PC-3 (cell line): Measurements from ENCODE around the gene ONECUT1. TPM values are rescaled to one million over a fixed set of nuclear protein-coding genes. Genes with fewer than 3 reads are reported as not detected.

Source experiments
- ATAC-seq: fragments of 200-7000 bp; cut with Tn5 transposase; 2 replicates; pipeline ENCODE4 v1.9.1; 2020; ENCODE audit warnings: mild to moderate bottlenecking, moderate library complexity
- BruUV-seq: library from RNA; stranded (reverse); fragments of 400-500 nt; replicated peaks from 2 replicates; lab custom pipeline; 2021; lab: Mats Ljungman, UMichigan
- CTCF ChIA-PET: fragments of 300-600 bp; sonication (Branson Sonifier 250); formaldehyde crosslinking; loops from one replicate; lab custom pipeline; 2022; ENCODE audit warnings: antibody characterized with exemption; lab: Charles Lee
- POLR2A ChIA-PET: fragments of 300-600 bp; sonication (Branson Sonifier 250); formaldehyde crosslinking; loops from one replicate; lab custom pipeline; 2022; ENCODE audit warnings: antibody characterized with exemption; ENCODE audit not compliant: unreplicated experiment; lab: Charles Lee
- DNase-seq: peaks from one replicate; pipeline ENCODE4 v3.0.0-alpha.2; 2015
- H2AFZ ChIP-seq: fragments of 300-600 bp; sonication (generic); 2 replicates; pipeline ENCODE4 v1.6.0; 2016; ENCODE audit warnings: antibody characterized with exemption, low read length
- H3F3A ChIP-seq: fragments of 300-600 bp; sonication (generic); one replicate; pipeline ENCODE4 v1.6.0; 2017; ENCODE audit warnings: antibody characterized with exemption, low read length, control low read depth, mild to moderate bottlenecking; ENCODE audit not compliant: unreplicated experiment
- H3K27ac ChIP-seq: fragments of 300-600 bp; sonication (generic); 2 replicates; pipeline ENCODE4 v1.5.1; 2016; ENCODE audit warnings: mild to moderate bottlenecking, low read length
- H3K27me3 ChIP-seq: fragments of 300-600 bp; sonication (generic); 2 replicates; pipeline ENCODE4 v1.6.1; 2016; ENCODE audit warnings: low read length, mixed read lengths
- H3K36me3 ChIP-seq: fragments of 300-600 bp; sonication (generic); 2 replicates; pipeline ENCODE4 v1.6.1; 2016; ENCODE audit warnings: low read depth, mixed run types, low read length, mixed read lengths
- H3K4me1 ChIP-seq: fragments of 300-600 bp; sonication (generic); 2 replicates; pipeline ENCODE4 v1.5.1; 2016; ENCODE audit warnings: low read length; ENCODE audit not compliant: insufficient read depth
- H3K4me2 ChIP-seq: fragments of 300-600 bp; sonication (generic); 2 replicates; pipeline ENCODE4 v1.6.0; 2016; ENCODE audit warnings: low read length
- H3K4me3 ChIP-seq: fragments of 300-600 bp; sonication (generic); 2 replicates; pipeline ENCODE4 v1.5.1; 2016; ENCODE audit warnings: mild to moderate bottlenecking, low read length, mixed read lengths
- H3K79me2 ChIP-seq: fragments of 300-600 bp; sonication (generic); 2 replicates; pipeline ENCODE4 v1.6.1; 2017; ENCODE audit warnings: low read length, mixed read lengths
- H3K9ac ChIP-seq: fragments of 300-600 bp; sonication (generic); 2 replicates; pipeline ENCODE4 v1.6.0; 2016; ENCODE audit warnings: mild to moderate bottlenecking, low read length
- H3K9me2 ChIP-seq: fragments of 300-600 bp; sonication (generic); replicated peaks from 2 replicates; pipeline ENCODE4 v1.6.1; 2016; ENCODE audit warnings: mixed run types, low read length, mixed read lengths
- H3K9me3 ChIP-seq: fragments of 300-600 bp; sonication (generic); 2 replicates; pipeline ENCODE4 v1.6.1; 2016; ENCODE audit warnings: low read length, mixed read lengths
- H4K20me1 ChIP-seq: fragments of 300-600 bp; sonication (generic); 2 replicates; pipeline ENCODE4 v1.6.1; 2016; ENCODE audit warnings: low read length, mixed read lengths
- CTCF ChIP-seq: fragments of 300-600 bp; sonication (generic); conservative IDR thresholded peaks from 2 replicates; pipeline ENCODE4 v1.5.1; 2017; ENCODE audit warnings: antibody characterized with exemption, low read depth, mild to moderate bottlenecking, low read length
- EZH2 ChIP-seq: fragments of 300-600 bp; sonication (generic); IDR thresholded peaks from one replicate; pipeline ENCODE4 v1.6.1; 2017; ENCODE audit warnings: antibody characterized with exemption, mild to moderate bottlenecking, low read length; ENCODE audit not compliant: unreplicated experiment
- EZH2phosphoT487 ChIP-seq: fragments of 300-600 bp; sonication (generic); IDR thresholded peaks from 2 replicates; pipeline ENCODE4 v1.6.1; 2018; ENCODE audit warnings: mild to moderate bottlenecking, antibody characterized with exemption, low read length, borderline replicate concordance
- intact Hi-C: fragments of 100-400 bp; cut with micrococcal nuclease; formaldehyde crosslinking; loops from 2 replicates; pipeline ENCODE4 v1.9.0; 2023
- total RNA-seq: library from RNA; depleted of rRNA; stranded (reverse); fragments of >200 nt; gene quantifications from 2 replicates; pipeline ENCODE4 v1.2.3, GENCODE V29; 2014

ONECUT1 gene
- total RNA-seq, 1 experiment from 2014 or later = not detected

- H3K27me3 ChIP-seq = peaks cover 30% of the 10 kb centered on the region
- H3K9me3 ChIP-seq = no peaks in the 10 kb centered on the region
- no peaks in the 10 kb centered on the region for H3K79me2 ChIP-seq
- H3F3A ChIP-seq = no peaks in the 10 kb centered on the region
- no peaks in the 10 kb centered on the region for H3K4me1 ChIP-seq
- no peaks in the 10 kb centered on the region for H4K20me1 ChIP-seq
- POLR2A ChIA-PET = no interaction called here
- TF ChIP-seq EZH2 (no peak), CTCF (no peak), EZH2phosphoT487 (no peak)
- H3K9me2 ChIP-seq = no peaks in the 10 kb centered on the region
- no peak overlapping the region for H3K4me2 ChIP-seq
- ATAC-seq = no peak
- intact Hi-C loops = no loop called here
- H3K4me3 ChIP-seq = no peak overlapping the region
- DNase-seq = no peak
- CTCF ChIA-PET = no interaction called here
- no peak overlapping the region for H3K27ac ChIP-seq
- no peak overlapping the region for H2AFZ ChIP-seq
- no TSS peak for BruUV-seq
- H3K9ac ChIP-seq = no peak overlapping the region
- H3K36me3 ChIP-seq = no peaks in the 10 kb centered on the region
Measured at GRCh38 chr15:52749258-52749657, 40.9 kb downstream of the ONECUT1 start.

- Histone ChIP-seq H3K4me3 (no peak overlapping the region), H3K4me1 (no peaks in the 10 kb centered on the region), H3K9ac (no peak overlapping the region), H3K9me3 (no peaks in the 10 kb centered on the region), H3K27ac (no peak overlapping the region), H2AFZ (no peak overlapping the region), H3K36me3 (no peaks in the 10 kb centered on the region), H4K20me1 (no peaks in the 10 kb centered on the region), H3K27me3 (peaks cover 17% of the 10 kb centered on the region), H3K79me2 (no peaks in the 10 kb centered on the region), H3F3A (no peaks in the 10 kb centered on the region), H3K9me2 (no peaks in the 10 kb centered on the region), H3K4me2 (no peak overlapping the region)
- POLR2A ChIA-PET = no interaction called here
- intact Hi-C loops = no loop called here
- DNase-seq (no peak), ATAC-seq (no peak)
- BruUV-seq = no TSS peak
- TF ChIP-seq CTCF (no peak), EZH2phosphoT487 (no peak), EZH2 (no peak)
- CTCF ChIA-PET = no interaction called here
Measured at GRCh38 chr15:52746162-52746757, 43.9 kb downstream of the ONECUT1 start.

- Histone ChIP-seq H2AFZ (no peak overlapping the region), H3K4me2 (no peak overlapping the region), H3K27ac (no peak overlapping the region), H3F3A (no peaks in the 10 kb centered on the region), H4K20me1 (no peaks in the 10 kb centered on the region), H3K9me2 (no peaks in the 10 kb centered on the region), H3K36me3 (no peaks in the 10 kb centered on the region), H3K79me2 (no peaks in the 10 kb centered on the region), H3K4me3 (no peak overlapping the region), H3K4me1 (no peaks in the 10 kb centered on the region), H3K9me3 (no peaks in the 10 kb centered on the region), H3K9ac (no peak overlapping the region), H3K27me3 (peaks cover 10% of the 10 kb centered on the region; the same call in 1 of the 2 replicates)
- no peak for ATAC-seq
- intact Hi-C loops = no loop called here
- POLR2A ChIA-PET = no interaction called here
- no peak for DNase-seq
- TF ChIP-seq EZH2phosphoT487 (no peak), EZH2 (no peak), CTCF (no peak)
- CTCF ChIA-PET = no interaction called here
- no TSS peak for BruUV-seq
Measured at GRCh38 chr15:52745326-52746161, 44.6 kb downstream of the ONECUT1 start.
